Measurements from ENCODE around the gene SMIM44. TPM values are rescaled to one million over a fixed set of nuclear protein-coding genes. Genes with fewer than 3 reads are reported as not detected.

The SMIM44 gene
- total and polyA plus RNA-seq, 9 of the 15 experiments (the other 6 are each of a cell fraction or from before 2014, with no cell fraction given): not detected

GRCh38 chr19:3477506-3477905 lies 5.7 kb downstream of the SMIM44 start (continued):
- TF ChIP-seq RAD21 (CRISPR knock-in tag; conservative IDR thresholded peaks at IDR 0.05 in 1 of 2, IDR thresholded peaks at IDR 0.05 in 1 of 2) (no peak), BRCA1 (IDR thresholded peaks at IDR 0.05) (no peak), BRCA1 (CRISPR knock-in tag; IDR thresholded peaks at IDR 0.05) (no peak), CHD1 (IDR thresholded peaks at IDR 0.05; ENCODE audit: low read length) (no peak), CREB1 (IDR thresholded peaks at IDR 0.05) (no peak), CREB1 (CRISPR knock-in tag; IDR thresholded peaks at IDR 0.05) (no peak), CCAR2 (IDR thresholded peaks at IDR 0.05; ENCODE audit: low read depth, low read length) (no peak), HINFP (tag; conservative IDR thresholded peaks at IDR 0.05; ENCODE audit: low read depth) (no peak), SAFB (IDR thresholded peaks at IDR 0.05; ENCODE audit: borderline replicate concordance, low read depth, low read length) (peak; percentile 76; the same call in 1 of the 2 replicates), ZNF609 (CRISPR knock-in tag; IDR thresholded peaks at IDR 0.05; ENCODE audit: borderline replicate concordance) (no peak), ZC3H11A (IDR thresholded peaks at IDR 0.05; ENCODE audit: low read depth, low read length) (no peak), ZBTB7A (IDR thresholded peaks at IDR 0.05; ENCODE audit: borderline replicate concordance, control insufficient read depth, low read depth, low read length) (no peak), HNRNPK (IDR thresholded peaks at IDR 0.05; ENCODE audit: low read depth, low read length, poor library complexity, severe bottlenecking) (no peak), ILK (tag; IDR thresholded peaks at IDR 0.05; ENCODE audit: borderline replicate concordance, low read depth) (no peak), PCBP1 (IDR thresholded peaks at IDR 0.05; ENCODE audit: low read depth, low read length, poor library complexity, severe bottlenecking) (no peak), ZNF3 (CRISPR knock-in tag; IDR thresholded peaks at IDR 0.05) (no peak), ZNF740 (CRISPR knock-in tag; IDR thresholded peaks at IDR 0.05) (no peak), ZNF740 (tag; IDR thresholded peaks at IDR 0.05) (no peak), RBM14 (IDR thresholded peaks at IDR 0.05; ENCODE audit: borderline replicate concordance, insufficient read depth, low read depth, low read length) (no peak), ZNF75A (CRISPR knock-in tag; IDR thresholded peaks at IDR 0.05) (no peak), SMARCC2 (IDR thresholded peaks at IDR 0.05; ENCODE audit: low read depth) (no peak), XRCC5 (IDR thresholded peaks at IDR 0.05; ENCODE audit: low read depth, low read length) (no peak), RBM34 (IDR thresholded peaks at IDR 0.05; ENCODE audit: borderline replicate concordance, insufficient read depth, low read length) (no peak)

Measured in K562 (cell line).